NCI-H748 (cell line): ENCODE data around the gene TALDO1.

Experiments used
- DNase-seq: peaks from one replicate; lab custom pipeline; 2025; ENCODE audit not compliant: unreplicated experiment; lab: John Stamatoyannopoulos, UW

The TALDO1 gene

DNA sequence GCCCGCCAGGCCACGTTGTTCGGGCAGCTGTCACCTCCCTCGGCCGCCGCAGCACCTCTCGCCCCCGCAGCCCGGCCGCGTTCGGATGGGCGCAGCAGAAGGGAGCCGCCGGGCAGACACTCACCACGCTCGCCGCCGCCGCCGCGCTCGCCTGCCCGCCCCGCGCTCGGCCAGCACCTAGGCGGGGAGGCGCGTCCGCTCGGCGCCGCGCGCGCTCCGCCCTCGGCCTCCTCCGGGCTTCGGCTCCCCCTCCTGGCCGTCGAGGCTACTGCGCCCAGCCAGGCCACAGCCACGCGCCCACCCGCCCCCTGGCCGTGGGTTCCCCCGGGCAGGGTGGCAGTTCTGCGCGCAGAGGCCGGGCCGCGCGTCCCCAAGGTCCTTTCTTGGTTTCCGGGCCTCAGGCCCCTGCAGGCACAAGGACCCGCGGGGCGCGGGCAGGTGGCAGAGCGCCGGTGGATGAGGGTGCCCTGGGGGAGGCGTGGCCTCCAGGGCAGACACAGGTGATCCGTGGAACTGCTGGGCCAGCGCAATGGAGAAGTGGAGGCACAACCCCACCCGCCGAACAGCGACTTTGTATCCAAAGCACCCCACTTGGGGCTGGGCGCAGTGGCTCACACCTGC is 50.9 kb downstream of the TALDO1 start, which contains the start of gene SLC25A22:
Gene SLC25A22, minus strand, starts transcription at position 189 of the 621 bp plus-strand sequence. CDS start 3,275 bp downstream, outside the sequence.
- peak; percentile 85 for DNase-seq

DNA sequence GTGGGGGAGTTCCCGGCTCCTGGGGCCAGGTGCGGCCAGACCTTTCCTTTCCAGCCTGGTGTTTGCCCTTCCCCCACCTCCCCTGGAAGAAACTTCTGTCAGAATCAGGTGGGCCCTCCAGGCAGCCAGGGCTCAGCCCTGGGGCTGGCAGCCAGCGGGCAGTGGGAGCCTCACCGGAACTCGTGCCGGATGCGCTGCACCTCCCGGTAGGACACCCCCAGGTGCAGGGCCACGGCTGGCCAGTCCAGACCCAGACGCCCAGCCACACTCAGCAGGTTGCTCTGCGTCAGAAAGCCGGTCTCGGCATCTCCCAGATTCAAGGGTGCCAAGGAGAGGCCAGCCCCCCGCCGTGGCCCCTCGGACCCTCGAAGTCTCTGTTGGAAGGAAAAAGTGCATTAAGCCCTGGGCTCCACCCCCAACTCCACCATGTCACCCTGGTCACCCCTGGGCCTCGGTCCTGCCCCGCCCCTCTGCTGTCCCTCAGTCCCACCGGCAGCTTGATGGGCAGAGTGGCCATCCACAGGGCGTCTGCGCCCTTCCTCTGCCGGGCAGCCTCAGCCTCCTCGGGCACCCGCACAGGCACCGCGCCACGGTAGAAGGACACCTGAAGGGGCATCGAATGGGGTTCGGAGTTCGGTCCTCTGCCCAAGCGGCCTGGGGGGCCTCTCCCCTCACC is 52.5 kb downstream of the TALDO1 start:
- no peak for DNase-seq

DNA sequence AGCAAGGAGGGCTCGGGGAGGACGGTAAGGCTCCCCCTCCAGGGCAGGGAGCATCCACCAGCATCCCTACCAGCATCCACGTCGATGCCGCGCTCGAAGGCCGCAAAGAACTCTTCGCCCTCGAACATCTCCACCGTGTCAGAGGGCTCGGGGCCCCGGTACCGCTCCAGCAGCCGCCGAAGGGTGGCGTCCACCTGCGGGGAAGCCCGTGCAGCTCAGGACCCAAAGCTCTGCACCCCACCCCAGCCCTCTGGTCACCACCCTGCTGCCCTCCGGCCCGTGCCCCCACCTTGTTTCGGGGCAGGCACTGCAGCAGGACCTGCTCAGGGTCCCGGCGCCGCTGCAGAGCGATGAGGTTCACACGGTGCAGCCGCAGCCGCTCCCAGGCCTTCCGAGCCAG is 53.2 kb downstream of the TALDO1 start:
- no peak for DNase-seq

DNA sequence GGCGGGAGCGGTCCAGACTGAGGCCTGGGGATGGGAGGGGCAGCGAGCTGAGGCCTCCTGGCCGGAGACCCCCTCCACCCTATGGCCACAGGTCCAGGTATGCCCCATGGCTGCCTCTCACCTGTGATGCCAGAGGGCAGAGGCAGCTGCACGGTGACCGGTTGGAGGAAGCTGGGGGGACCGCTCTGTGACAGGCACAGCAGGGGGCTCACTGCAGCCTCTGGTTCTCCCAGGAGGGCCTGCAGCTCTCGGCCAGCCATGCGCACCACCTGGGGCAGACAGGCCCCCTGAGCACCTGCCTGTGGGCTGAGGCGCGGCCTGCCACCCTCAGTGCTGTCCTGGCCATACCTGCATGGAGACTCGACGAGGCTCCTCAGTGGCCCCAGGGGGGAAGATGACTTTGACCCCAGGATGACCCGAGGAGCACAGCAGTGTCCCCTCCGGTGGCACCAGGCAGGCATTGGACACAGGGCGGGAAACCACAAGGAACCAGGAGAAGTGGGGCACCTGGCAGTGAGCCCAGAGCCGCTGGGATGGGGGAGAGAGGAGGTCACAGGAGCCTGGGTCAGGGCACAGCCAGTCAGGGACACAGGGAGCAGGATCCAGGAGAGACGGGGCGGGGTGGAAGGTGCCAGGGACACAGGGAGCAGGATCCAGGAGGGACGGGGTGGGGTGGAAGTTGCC is 54.0 kb downstream of the TALDO1 start:
- no peak for DNase-seq

DNA sequence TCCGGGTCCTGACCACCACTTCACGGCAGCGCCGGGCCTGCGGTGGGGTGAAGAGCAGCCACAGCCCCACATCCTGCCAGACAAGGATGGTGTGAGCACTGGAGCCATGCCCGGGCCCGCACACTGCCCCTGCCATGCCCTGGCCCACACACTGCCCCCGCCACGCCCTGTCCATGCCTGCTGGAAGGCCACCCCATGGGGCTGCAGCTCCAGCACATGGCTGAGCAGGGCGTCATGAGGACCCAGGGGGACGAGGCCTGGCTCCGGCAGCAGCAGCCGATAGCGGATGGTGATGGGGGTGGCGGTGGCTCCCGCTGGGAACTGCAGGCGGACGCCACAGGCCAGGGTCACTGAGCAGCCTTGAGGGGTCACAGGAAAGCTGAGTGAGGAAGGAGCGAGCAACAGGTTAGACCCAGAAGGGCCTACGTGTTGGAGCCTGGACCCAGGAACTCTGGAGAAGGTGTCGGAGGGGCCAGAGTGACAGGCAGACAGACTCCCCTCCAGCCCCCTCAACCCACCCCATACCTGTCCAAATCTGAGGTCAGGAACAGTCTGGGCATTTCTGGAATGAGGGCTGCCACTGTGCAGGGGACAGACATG is 54.9 kb downstream of the TALDO1 start:
- DNase-seq: no peak

DNA sequence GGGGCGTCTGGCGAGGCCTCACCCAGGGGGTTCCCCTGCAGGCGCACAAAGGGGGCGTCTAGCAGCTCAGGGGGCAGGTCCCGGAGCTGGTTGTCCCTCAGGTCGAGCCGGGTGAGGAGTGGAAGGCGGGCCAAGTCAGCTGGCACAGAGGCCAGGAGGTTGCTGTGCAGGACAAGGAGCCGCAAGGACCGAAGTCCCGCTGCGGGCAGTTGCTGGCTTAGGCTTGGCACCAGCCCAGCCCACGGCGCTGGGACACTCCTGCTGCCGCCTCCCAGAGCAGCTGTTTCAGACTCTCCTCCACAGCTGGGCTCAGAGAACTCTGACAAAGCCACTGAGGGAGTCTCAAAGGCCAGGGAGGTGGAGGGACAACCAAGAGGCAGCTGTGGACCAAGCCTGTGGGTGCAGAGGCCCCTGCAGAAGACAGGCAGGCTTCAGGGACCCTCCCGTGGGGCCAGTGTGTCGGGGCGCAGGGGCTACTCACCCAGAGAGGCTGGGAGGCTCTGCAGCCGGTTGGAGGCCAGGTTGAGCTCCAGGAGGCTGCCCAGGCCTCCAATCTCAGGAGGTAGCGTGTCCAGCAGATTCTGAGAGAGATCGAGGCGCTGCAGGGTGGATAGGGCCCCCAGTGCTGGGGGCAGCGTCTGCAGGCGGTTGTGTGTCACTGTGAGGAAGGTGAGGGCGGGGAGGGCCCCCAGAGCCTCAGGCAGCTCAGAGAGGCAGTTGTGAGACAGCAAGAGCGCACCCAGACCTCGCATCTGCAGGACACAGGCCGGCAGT is 55.6 kb downstream of the TALDO1 start:
- DNase-seq: no peak

DNA sequence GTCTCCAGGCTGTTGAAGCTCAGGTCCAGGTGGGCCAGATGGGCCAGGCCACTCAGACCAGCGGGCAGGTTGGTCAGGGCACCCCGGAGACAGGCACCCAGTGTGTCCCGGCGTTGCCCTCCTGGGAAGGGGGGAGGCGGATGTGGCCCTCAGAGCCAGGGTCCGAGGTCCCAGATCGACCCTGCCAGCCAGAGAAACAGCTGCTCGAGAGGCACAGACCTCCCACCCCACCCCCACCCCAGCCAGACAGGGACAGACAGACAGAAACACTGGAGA is 56.1 kb downstream of the TALDO1 start:
- no peak for DNase-seq

DNA sequence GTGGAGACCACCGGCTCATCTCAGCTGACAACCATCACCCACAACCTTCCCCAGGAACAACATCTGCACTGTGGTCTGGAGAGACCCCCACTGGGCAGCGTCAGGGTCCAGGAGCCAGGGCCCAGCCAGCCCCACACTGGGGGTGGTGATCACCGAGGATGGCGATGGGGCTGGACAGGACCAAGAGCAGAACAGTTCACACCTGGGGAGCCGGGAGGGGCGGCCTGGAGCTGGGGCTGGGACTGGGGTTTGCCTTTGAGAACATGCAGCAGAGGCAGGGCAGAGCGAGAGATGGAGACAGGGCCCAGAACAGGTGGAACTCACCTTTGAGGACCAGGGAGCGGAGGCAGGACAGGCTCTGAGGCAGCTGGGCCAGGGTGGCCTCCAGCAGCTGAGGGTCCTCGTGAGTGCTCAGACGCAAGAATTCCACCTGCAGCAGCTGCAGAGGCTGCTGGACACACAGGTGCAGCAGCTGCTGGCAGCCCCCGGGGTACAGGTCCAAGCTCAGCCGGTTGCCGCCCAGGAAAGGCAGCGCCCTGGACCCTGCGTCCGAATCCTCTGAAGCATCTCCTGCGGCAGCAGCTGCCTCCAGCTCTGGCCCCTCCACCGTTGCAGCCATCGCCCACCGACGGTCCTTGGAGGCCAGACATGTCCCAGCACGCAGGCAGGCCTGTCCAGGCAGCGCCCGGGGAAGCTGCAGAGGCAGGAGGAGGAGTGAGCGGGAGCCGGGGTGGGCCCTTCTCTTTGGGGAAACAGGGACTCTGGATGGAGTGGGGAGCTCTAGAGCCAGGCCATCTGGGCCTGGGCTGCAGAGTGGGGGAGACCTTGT is 56.7 kb downstream of the TALDO1 start:
- peak; percentile 78 for DNase-seq

DNA sequence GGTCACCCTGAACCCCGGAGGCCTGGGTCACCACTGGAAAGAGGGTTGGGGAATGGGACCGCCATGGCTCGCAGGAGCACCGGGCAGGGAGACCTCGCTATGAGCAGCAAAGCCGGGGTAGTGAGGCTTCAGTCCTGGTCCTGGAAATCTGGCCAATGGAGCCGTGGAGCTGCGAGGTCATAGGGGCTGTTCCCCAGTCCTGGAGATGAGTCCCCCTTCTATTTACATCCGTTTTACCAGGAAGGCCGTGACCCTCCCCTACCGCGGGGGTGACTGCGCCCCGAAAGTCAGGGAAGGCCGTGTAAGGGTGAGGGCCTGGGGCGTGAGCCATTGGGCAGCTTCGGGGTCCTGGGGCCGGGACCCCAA is 57.3 kb downstream of the TALDO1 start:
- peak; percentile 59 for DNase-seq

DNA sequence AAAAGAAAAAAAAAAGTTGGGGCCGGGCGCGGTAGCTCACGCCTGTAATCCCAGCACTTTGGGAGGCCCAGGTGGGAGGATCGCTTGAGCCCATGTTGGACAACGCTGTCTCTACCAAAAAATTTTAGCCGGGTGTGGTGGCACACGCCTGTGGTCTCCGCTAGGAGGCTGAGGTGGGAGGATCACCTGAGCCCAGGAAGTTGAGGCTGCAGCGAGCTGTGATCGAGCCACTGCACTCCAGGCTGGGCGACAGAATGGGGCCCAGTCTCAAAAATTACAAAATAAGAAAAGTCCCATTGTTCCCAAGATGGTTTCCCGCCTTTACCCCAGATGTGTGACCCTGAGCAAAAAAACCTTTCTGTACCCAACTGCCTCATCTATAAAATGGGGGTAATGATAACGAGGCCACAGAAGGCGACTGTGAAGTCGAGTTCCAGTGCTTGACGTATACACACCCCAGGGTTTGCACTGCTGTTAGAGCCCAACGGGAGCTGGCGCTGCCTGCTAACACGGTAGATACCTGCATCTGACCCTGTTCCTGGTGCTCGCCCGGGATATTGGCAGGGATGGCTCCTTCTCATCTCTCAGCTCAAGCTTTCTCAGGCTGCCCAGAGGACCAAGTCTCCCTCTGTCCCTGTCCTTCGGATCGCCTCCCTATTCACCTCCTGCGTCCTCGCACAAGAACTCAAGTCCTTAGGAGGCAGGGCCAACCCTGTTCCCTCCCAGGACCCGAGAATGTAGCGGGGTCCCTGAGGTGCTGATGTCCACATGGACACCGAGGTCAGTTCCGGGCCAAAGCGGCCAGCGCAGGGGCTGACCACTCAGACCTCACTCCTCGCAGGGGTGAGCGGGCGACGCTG is 61.4 kb downstream of the TALDO1 start:
- no peak for DNase-seq

DNA sequence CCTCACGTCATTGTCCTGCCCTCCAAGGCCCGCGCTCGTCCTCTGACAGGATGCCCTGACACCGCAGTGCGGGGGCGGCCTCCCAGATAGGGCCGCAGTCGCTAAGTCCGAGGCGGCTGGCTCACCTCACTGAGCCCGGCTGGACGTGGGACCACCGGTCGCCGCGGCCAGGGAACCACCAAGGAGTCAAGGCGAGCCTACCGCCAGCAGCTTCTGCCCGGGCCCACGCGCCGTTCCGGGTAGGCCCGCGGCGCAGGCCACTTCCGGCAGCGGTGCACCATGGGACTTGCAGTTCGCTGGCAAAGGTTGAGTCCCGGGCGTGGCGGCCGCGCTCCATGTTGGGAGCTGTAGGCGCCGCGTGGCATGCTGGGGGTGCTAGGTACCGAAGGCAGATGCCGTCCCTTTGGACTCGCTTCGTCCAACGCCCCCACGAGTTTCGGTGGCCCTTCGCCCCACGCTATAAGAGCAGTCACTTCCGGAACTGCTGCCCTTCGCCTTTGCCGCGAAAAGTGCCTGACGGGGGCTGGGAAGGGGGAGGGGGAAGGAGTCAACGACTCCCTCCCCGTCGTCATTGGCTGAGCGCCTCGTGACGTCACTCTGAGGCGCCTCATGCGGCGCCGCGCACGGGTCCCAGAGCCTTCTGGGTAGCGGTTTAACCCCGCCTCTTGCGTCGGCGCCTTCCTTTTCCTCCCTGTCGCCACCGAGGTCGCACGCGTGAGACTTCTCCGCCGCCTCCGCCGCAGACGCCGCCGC is 62.2 kb downstream of the TALDO1 start, which contains the start of gene RPLP2:
Gene RPLP2, plus strand, starts transcription at position 681 of the 753 bp plus-strand sequence. CDS start 268 bp downstream, outside the sequence.
- peak; percentile 98 for DNase-seq

DNA sequence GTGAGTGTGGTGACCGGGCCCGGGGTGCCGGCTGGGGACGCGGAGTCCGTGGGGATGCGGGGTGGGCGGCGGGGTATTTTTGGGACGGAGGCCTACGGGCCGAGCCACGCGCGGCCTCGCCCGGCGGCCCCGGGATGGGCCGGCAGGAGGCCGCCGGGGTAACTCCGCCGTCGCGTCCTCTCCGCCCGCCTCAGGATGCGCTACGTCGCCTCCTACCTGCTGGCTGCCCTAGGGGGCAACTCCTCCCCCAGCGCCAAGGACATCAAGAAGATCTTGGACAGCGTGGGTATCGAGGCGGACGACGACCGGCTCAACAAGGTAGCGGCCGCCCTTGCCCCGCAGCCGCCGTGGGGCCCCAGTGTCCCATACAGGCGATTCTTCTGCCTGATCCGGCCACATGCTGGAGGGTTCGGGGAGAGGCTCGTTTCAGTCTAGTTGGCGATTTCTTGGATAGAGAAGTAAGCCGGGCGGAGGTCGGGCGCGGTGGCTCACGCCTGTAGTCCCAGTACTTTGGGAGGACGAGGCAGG is 62.8 kb downstream of the TALDO1 start:
- DNase-seq: no peak

DNA sequence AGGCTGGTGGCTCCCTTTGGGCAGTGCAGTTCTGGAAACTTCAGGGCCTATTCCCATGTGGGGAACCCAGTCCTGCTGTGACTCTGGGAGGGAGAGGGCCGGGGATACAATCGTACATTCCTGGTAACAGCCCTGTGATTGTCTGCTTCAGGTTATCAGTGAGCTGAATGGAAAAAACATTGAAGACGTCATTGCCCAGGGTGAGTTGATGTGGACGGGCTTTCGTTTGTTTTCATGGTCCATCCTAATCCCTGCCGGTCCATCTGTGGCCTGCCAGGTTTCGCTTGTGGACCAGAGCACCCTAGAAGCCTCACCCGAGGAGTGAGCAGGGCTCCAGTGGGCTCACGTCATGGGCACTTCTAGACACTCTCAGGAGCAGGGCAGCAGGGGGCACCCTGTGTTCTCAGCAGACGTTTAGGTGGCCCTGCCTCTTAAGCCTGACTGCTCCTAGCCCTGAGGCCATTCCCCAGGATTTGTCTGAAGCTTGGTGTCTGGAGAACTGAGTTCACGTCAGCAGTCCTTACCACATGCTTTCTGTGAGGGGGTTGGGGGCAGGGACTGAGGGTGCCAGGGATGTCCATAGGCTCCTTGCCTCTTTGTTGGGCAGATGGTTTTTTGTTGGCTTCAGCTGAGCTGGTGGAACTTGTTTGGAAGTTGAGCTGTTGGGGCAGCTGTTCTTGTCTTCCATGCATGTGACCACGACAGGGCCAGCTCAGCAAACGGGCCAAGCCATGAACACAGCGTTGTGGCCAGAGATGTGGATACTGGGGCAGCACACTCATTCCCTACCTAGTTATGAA is 64.4 kb downstream of the TALDO1 start:
- DNase-seq: no peak

DNA sequence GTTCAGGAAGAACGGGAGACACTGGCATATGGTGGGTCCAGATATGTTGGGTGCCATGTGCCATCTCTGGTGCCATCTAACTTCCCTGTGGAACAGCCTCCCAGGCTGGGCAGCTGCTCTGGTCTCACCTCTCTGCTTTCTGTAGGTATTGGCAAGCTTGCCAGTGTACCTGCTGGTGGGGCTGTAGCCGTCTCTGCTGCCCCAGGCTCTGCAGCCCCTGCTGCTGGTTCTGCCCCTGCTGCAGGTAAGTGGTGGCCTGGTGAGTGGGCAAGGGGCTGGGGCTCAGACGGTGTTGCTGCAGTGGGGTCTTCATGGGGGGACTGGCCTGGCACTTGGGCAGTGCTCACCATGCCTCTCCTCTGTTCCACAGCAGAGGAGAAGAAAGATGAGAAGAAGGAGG is 65.1 kb downstream of the TALDO1 start:
- no peak for DNase-seq

DNA sequence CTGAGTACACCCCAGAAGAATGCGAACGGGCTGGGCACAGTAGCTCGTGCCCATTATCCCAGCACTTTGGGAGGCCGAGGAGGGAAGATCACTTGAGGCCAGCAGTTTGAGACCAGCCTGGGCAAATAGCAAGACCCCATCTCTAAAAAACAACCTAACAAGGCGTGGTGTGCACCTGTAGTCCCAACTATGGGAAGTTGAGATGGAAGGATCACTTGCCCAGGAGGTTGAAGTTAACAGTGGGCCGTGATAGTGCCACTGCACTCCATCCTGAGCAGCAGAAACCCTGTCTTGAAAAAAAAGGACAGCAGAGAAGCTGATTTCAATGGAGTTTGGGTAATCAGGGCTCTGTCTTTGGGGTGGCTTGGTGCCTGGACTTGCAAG is 65.8 kb downstream of the TALDO1 start:
- no peak for DNase-seq

DNA sequence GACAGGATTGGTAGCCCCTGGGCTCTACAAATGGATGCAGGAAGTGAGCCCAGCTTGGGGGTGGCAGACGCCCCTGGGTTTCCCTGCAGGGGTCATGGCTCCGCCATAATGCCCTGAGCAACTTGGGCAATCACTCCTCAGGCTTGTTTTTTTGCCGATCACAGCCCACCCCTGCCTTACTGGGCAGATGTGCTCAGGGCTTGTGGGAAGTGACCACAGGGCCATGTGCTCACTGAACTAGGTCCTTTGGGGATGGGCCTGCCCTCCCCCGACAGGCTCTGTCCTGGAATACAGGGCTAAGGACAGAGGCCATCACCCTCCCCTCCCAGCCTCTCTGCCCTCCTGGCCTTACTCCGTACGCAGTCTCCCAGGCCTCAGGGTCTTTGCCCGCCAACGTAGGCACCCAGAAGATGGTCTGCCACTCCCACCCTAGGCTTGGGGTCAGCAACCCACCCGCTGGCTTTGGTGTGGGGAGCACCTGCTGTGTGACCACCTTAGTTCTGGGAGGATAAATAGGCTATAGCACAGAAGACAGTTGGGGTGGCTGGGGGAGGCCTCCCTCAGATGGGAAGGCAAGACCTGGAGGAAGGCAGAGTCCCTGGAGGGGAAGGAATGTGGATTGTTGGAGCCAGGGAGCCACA is 66.3 kb downstream of the TALDO1 start:
- DNase-seq: no peak
